Calu3 (cell line): Measurements from ENCODE around the gene RIOK2. TPM values are rescaled to one million over a fixed set of nuclear protein-coding genes. Genes with fewer than 3 reads are reported as not detected.
A peak's percentile ranks its signal among the peaks of the same experiment; 100 is the strongest.
"Not testable (repeated sequence)": the region's sequence is repeated elsewhere in the genome, so short reads cannot be mapped to it uniquely, and the experiment has no call there.

Source experiments
- BruUV-seq: library from RNA; stranded (reverse); fragments of 400-500 nt; replicated peaks from 2 replicates; lab custom pipeline; 2021; lab: Mats Ljungman, UMichigan
- CTCF ChIA-PET: fragments of 300-600 bp; sonication (Branson Sonifier 250); formaldehyde crosslinking; loops from one replicate; lab custom pipeline; 2022; ENCODE audit warnings: antibody characterized with exemption; lab: Charles Lee
- DNase-seq: peaks from one replicate; pipeline ENCODE4 v3.0.0; 2022
- H3K27ac Mint-ChIP-seq: one replicate; pipeline ENCODE4 v1.8.0; 2022; ENCODE audit warnings: mixed read lengths; ENCODE audit not compliant: unreplicated experiment
- H3K27me3 Mint-ChIP-seq: one replicate; pipeline ENCODE4 v1.8.0; 2022; ENCODE audit warnings: mixed read lengths; ENCODE audit not compliant: unreplicated experiment
- H3K36me3 Mint-ChIP-seq: one replicate; pipeline ENCODE4 v1.8.0; 2022; ENCODE audit warnings: mild to moderate bottlenecking, moderate library complexity, mixed read lengths; ENCODE audit not compliant: insufficient read depth, unreplicated experiment
- H3K4me1 Mint-ChIP-seq: one replicate; pipeline ENCODE4 v1.8.0; 2022; ENCODE audit warnings: mild to moderate bottlenecking, low read depth, mixed read lengths; ENCODE audit not compliant: unreplicated experiment
- H3K4me3 Mint-ChIP-seq: one replicate; pipeline ENCODE4 v1.8.0; 2022; ENCODE audit warnings: mild to moderate bottlenecking, low read depth, moderate library complexity, mixed read lengths; ENCODE audit not compliant: unreplicated experiment
- H3K9me3 Mint-ChIP-seq: one replicate; pipeline ENCODE4 v1.8.0; 2022; ENCODE audit warnings: low read depth, mixed read lengths; ENCODE audit not compliant: unreplicated experiment
- intact Hi-C: fragments of 100-400 bp; cut with micrococcal nuclease; formaldehyde crosslinking; loops from one replicate; pipeline ENCODE4 v1.10.0; 2022; ENCODE audit not compliant: unreplicated experiment
- total RNA-seq: library from RNA; stranded (reverse); gene quantifications from 2 replicates; pipeline ENCODE4 v1.2.3, GENCODE V29; 2022
- TF ChIP-seq, protein P1 (sequence below): fragments of 200-600 bp; IDR thresholded peaks from one replicate; pipeline ENCODE4 v1.8.0; 2022; ENCODE audit warnings: antibody characterized with exemption; ENCODE audit not compliant: unreplicated experiment

Gene RIOK2
- total RNA-seq, 1 experiment from 2014 or later: 28.6 TPM

DNA sequence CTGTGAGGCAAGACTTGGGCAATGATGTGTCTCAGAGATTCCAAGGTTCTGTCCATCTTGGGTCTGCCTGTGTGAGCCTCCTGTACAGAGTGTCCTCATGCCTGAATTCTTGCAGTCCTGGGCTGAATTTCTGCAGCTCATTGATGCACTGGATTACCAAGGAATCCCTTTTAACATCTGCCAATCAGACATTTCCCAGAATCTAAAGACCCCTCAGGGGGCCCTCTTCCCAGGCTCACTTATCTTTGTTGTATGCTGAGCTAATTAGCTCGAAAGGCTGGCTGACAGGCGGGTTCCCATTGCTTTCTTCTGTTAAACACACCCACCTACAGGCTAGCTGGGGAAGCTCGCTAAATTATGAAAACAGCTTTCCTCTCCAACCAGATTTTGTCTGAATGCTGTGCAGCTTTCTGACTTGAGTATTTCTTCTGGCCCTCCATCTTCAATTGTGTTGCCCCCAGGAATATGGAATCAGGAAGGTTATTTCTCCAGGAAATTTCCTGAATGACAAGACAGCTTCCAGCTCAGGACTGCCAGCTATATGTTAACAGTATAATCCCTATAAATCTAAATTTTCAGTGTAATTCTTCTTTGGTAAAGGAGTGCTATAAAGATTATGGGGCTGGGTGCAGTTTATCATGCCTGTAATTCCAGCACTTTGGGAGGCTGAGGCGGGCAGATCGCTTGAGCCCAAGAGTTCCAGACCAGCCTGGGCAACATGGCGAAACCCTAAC, 40.4 kb downstream of the RIOK2 start, which contains the start of gene LIX1:
Gene LIX1, minus strand, starts transcription at position 91 of the 734 bp plus-strand sequence. Its CDS starts 35 bp downstream, at position 56.
- BruUV-seq: no TSS peak
- H3K4me3 Mint-ChIP-seq: no peak within 1 kb of the TSS
- intact Hi-C loops: loop anchor here (1.0 to 10.0 kb wide), 3 partner anchors 98 to 273 kb away; no protein-coding TSS in a partner anchor

DNA sequence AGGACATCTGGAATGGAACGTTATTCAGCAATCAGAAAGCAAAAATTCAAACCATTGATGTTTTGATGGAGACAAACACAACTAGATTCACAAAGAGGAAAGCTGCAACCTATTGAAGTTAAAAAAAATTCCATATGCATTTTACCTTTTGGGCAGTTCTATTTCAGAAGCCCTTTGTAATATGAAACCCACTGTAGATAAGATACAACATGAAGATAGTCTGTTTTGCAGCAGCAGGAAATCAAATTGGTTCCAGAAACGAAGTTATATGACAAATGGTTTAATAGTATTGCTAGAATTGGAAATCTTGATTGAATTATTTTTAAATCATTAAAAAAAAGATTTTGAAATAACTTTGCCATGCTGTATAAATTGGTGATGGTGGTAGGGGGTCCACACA, 41.5 kb downstream of the RIOK2 start:
- intact Hi-C loops: loop anchor here (10.0 kb wide), 1 partner anchor 97 kb away; no protein-coding TSS in a partner anchor
- no peak for DNase-seq

More for the DNA sequence above, 40.4 kb downstream of the RIOK2 start, which contains the start of gene LIX1:
- no peaks in the 10 kb centered on the region for H3K36me3 Mint-ChIP-seq
- TF ChIP-seq, protein P1, sequence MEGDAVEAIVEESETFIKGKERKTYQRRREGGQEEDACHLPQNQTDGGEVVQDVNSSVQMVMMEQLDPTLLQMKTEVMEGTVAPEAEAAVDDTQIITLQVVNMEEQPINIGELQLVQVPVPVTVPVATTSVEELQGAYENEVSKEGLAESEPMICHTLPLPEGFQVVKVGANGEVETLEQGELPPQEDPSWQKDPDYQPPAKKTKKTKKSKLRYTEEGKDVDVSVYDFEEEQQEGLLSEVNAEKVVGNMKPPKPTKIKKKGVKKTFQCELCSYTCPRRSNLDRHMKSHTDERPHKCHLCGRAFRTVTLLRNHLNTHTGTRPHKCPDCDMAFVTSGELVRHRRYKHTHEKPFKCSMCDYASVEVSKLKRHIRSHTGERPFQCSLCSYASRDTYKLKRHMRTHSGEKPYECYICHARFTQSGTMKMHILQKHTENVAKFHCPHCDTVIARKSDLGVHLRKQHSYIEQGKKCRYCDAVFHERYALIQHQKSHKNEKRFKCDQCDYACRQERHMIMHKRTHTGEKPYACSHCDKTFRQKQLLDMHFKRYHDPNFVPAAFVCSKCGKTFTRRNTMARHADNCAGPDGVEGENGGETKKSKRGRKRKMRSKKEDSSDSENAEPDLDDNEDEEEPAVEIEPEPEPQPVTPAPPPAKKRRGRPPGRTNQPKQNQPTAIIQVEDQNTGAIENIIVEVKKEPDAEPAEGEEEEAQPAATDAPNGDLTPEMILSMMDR: peak; percentile 40
- peak; percentile 45 for DNase-seq
- H3K4me1 Mint-ChIP-seq: peaks cover 7% of the 10 kb centered on the region
- CTCF ChIA-PET: interaction anchor here (0.5 to 1.5 kb wide), 9 partner anchors 68 to 529 kb away, joined by 3 to 19 read pairs (median 5); no protein-coding TSS in a partner anchor
- H3K27ac Mint-ChIP-seq: no peak within 1 kb of the TSS
- no peaks in the 10 kb centered on the region for H3K9me3 Mint-ChIP-seq
- peaks cover 8% of the 10 kb centered on the region for H3K27me3 Mint-ChIP-seq

GRCh38 chr5:97141031-97141430, 42.0 kb downstream of the RIOK2 start:
- intact Hi-C loops: loop anchor here (10.0 kb wide), 1 partner anchor 96 kb away; no protein-coding TSS in a partner anchor
- peaks cover 7% of the 10 kb centered on the region for H3K4me1 Mint-ChIP-seq
- no peaks in the 10 kb centered on the region for H3K36me3 Mint-ChIP-seq
- H3K27me3 Mint-ChIP-seq: peaks cover 8% of the 10 kb centered on the region
- CTCF ChIA-PET: no interaction called here
- TF ChIP-seq, protein P1: no peak
- BruUV-seq: no TSS peak
- no peak overlapping the region for H3K4me3 Mint-ChIP-seq
- no peak overlapping the region for H3K27ac Mint-ChIP-seq
- H3K9me3 Mint-ChIP-seq: no peaks in the 10 kb centered on the region
- no peak for DNase-seq

More for the DNA sequence above, 41.5 kb downstream of the RIOK2 start:
- TF ChIP-seq, protein P1: no peak
- Mint-ChIP-seq H3K4me1 (peaks cover 7% of the 10 kb centered on the region), H3K36me3 (no peaks in the 10 kb centered on the region), H3K27me3 (peaks cover 8% of the 10 kb centered on the region), H3K9me3 (no peaks in the 10 kb centered on the region), H3K27ac (no peak overlapping the region), H3K4me3 (no peak overlapping the region)
- CTCF ChIA-PET: no interaction called here
- BruUV-seq: no TSS peak

DNA sequence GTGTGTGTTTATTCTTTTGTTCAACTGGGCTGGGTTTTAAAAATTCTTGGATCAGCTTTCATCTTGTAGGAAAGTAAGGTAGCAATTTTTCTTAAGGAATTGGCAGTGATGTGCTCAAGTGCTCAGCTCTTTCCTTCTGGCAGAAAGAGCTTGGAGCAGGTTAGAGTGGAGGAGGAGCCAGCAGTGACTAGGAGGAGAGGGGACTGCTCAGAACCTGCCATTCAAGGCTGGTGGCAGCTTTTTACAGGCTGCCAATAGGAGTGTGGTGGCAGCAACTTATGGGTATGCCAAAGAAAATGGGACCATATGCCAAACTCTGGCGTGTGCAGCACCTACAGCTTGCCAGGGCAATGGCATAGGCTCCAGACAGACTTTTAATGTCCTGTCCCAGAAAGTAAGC, 42.8 kb downstream of the RIOK2 start:
- H3K4me3 Mint-ChIP-seq, DNase-seq, H3K4me1 Mint-ChIP-seq, H3K27me3 Mint-ChIP-seq, BruUV-seq, H3K9me3 Mint-ChIP-seq, H3K27ac Mint-ChIP-seq, CTCF ChIA-PET, H3K36me3 Mint-ChIP-seq: not testable (repeated sequence)
- intact Hi-C loops: loop anchor here (10.0 kb wide), 1 partner anchor 95 kb away; no protein-coding TSS in a partner anchor
